HG03439 (cell line): ENCODE measurements around the gene EDARADD.

Experiments used
- ATAC-seq: cut with Tn5 transposase; IDR thresholded peaks from one replicate; pipeline ENCODE4 v1.9.1; 2021; ENCODE audit warnings: mild to moderate bottlenecking, moderate library complexity; ENCODE audit not compliant: unreplicated experiment

The EDARADD gene

GRCh38 chr1:236511735-236512418 is 117.8 kb downstream of the EDARADD start:
- no peak for ATAC-seq

- no peak for ATAC-seq
Observed at GRCh38 chr1:236514703-236515442, 120.8 kb downstream of the EDARADD start.

DNA sequence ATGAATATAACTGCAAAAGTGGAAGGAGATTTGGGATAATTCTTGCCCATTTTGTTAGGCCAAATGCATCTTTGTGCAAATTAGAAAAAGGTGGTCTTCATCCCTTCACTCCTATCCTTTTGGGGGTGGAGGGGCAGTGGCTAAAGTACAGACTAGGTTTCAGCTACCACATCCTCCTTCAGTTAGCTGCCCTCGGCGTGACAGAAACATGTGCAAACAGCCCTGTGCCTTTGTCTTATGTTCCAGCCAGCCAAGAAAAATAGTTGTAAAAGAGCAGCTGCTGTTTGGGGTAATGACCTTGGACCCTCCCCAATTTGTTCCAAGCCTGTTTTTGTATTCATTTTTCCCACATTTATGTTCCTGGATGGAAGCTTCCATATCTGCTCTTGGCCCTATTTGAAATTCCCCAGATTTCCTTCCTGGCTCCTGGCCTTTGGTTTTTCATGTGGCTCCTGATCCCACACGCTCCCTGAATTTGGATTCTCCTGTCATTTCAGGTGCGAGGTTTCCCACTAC is 121.4 kb downstream of the EDARADD start:
- ATAC-seq: no peak

DNA sequence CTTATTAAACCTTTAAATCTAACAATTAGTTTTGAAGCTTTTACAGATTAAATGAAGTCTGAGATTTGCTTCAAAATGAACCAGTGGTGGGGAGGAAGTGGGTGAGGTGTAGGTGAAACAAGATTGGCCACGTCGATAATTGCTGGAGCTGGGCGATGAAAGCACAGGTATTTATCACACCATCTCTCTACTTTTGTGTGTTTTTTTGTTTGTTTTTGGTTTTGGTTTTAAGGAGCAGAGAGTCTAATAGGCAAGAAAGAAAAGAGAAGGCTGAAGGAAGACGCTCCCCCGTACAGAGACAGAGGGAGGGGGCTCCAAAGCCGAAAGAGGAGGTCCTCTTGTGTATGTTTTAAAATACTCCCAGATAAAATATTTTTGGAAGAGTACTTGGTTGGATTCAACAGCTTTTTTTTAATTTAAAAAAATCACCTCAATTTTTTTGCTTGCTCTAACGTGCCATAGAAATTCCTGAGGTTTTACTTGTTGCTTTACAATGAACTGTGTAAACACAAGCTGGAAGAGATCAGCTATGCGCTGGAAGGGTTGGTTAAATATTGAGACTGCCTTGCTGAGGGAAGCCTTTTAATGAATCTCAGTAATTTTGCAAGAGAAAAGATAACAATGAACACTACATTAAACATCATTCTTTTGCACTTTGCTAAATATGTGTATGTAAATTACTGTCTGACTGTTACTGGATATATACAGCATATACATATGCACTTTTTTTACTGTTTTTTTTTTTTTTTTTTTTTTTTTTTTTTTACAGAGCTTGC is 123.0 kb downstream of the EDARADD start:
- no peak for ATAC-seq

DNA sequence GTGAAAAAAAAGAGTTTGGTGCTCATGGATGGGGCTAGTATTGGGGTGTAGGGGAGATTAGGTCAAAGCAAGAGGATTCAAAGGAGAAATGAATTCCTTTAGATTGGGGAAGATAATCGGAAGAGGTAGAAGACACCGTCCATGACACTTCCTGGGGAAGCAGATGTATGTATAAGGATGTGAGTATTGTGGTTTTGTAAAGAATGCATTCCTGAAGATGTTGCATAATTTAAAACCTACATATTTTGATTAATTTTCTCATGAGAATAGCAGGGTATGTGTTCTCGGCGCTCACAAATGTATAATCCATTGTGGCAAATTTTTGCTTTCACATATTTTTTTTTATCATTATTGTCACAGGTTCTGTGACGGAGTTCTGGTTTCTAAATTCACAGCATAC is 124.2 kb downstream of the EDARADD start:
- ATAC-seq: no peak

DNA sequence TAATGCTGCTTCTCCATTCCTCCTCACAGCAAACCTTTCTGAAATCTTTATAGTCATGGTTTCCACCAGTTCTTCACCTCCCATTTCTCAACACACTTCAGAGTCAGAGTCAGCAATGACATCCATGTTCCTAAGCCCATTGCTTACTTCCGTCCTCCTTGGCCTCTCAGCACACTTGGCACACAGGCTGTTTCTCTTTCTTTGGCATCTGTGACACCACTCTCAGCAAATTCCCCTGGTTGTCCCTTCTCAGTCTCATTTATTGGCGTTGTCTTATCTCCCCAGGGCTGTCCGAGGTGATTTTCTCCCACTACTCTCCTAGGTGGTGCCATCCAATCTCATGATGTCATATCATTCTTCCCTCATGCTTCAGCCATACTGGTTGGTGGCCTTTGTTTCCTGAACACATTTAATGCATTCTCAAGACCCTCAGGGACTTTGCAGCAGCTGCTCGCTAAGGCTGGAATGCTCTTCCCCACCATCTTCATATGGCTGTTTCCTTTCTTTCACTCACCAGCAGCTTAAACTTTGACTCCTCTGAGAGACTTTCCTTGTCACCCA is 126.4 kb downstream of the EDARADD start:
- ATAC-seq: no peak

DNA sequence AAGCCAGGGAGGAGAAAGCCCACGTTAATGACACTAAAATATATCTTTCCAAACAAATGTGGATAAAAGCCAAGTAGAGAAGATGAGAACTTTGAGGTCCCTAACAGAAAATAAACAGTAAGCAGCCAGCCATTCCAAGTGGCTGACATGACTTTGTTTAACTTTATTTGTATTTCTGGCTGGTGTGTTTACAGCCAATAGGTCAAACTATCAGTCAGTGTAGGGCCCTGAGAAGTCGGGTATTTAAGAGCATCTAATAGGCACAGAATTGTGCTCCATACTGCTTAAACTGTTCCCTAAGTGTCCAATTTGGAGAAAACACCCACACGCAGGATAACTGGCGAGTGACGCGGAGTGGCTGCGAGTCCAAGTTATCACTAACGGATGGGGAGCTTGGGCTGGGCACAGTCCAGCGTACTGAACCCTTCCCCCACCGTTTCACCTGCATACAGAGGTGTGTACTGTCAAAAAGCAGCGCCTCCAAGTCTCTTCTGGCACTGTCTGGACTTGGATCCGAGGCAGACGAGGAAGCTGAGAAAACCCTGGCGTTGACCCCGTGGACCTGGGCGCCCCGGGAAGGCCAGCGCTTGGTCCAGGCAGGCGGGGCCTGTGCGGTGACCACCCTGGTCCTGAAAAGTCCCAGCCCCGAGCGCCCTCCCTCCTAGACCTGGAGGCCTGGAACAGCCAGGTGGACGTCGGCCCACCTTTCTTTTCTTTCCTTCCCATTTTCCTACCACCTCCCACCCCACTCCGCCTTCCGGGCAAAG is 129.0 kb downstream of the EDARADD start:
- no peak for ATAC-seq

- peak; percentile 61 for ATAC-seq
Observed at GRCh38 chr1:236523704-236524141, 129.6 kb downstream of the EDARADD start, which contains the start of gene LGALS8. TSS of gene LGALS8 (plus strand) at chr1:236523982. CDS start at chr1:236526071, 2,089 bp downstream.

- ATAC-seq: peak; percentile 94
Observed at GRCh38 chr1:236524142-236524894, 130.2 kb downstream of the EDARADD start.

DNA sequence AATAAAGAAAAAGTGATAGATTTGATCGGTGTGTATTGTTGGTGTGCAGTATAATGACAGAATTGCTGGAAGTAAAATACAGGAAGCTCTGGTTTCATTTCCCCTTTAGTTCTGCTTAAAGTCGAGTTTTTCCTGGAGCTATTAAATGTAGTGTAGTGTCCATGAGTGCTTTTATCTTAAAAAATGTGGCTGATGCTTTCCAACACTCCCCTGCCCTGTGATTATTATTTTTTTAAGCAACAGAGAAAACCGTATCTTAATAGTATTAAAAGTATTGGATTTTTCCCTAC is 130.8 kb downstream of the EDARADD start:
- ATAC-seq: no peak

DNA sequence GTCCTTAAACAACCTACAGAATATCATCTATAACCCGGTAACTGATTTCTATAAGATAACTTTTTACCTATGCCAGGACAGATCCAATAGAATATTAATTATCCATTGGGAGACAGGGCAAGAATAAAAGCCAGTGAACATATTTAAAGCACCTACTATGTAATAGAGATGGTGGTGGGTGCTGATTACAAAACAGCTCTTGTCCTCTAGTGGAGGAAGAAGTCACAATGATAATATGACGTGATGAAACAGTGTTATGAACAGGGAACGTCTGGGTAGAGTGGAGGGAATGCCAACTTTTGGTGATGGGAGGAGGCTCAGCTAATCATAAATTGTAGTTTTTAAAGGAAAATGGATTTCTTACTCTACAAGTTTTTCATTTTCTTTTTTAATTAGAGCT is 132.0 kb downstream of the EDARADD start:
- ATAC-seq: no peak

DNA sequence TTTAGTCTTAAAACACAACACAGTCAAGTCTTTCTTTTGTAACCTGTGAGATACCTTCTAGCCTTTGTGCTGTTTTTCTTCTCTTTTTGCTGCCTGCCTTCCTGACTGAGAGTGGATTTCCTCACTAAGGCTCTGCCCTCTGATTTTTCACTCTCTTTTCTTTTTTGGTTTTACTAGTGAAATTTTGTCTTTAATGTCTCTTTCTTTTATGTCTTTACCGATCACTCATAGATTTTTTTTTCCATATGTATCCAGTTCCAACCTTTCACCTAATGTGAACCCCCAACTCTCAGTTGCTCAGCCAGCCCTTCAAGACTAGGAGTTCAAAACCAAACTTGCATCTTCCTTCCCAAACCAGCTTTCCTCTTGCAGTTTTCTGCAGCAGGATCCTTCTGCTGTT is 136.2 kb downstream of the EDARADD start:
- ATAC-seq: no peak

GRCh38 chr1:236530959-236531358 is 136.9 kb downstream of the EDARADD start:
- ATAC-seq: no peak

DNA sequence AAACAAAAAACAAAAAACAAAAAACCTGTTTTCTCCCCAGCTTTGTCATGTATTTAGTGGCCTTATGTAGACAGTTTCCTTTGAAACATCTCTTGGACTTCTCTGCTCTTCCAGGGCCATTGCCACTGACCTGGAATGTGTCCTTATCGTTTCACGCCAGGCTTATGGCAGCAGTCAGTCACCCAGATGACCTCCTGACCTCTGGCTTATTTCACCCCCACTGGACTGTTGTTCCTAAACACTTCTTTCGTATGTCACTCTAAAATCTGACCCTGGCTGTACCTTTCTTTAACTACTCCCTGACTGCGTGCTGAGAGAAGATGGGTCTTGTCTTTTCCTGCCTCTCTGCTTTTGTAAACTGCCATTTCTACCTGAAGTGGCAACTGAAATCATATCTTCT is 138.8 kb downstream of the EDARADD start:
- no peak for ATAC-seq

DNA sequence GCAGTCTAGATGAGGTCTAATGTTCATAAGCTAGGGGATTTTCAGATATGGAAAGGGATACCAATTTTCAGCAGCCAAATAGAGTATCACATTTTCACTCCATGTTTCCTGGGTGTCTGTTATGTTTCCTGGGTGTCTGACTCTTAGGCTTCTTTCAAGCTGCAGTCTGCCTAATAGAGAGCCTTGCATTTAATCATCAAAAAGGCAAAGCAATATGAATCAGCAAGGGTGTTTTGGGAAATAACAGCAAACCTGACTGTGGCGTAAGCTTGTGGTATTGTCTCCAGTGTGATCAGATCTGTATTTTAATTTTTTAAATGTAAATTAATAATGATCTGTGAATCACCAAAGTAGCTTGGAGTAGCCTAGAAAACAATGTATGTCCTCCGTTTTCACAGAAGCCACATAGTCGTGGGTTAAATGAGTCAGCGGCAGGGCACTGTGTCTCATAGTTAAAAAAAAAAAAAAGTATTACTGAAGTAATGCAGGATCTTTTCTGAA is 140.1 kb downstream of the EDARADD start:
- no peak for ATAC-seq
